Nephron (organoid): ENCODE results near the gene NEK8.

Experiments
- H3K27ac Mint-ChIP-seq, 3 experiments: 2 replicates each; pipeline ENCODE4 v1.8.0; 2020; ENCODE audit warnings: mixed read lengths in 3 of 3, mild to moderate bottlenecking in 2 of 3, moderate library complexity in 1 of 3
- H3K27me3 Mint-ChIP-seq: 2 replicates; pipeline ENCODE4 v1.8.0; 2021; ENCODE audit warnings: low read depth, mild to moderate bottlenecking, moderate library complexity, mixed read lengths
- H3K36me3 Mint-ChIP-seq: 2 replicates; pipeline ENCODE4 v1.8.0; 2020; ENCODE audit warnings: low read depth, mixed read lengths
- H3K4me1 Mint-ChIP-seq: 2 replicates; pipeline ENCODE4 v1.8.0; 2020; ENCODE audit warnings: mixed read lengths
- H3K4me3 Mint-ChIP-seq, 3 experiments: 2 replicates each; pipeline ENCODE4 v1.8.0; 2020; ENCODE audit warnings: mild to moderate bottlenecking in 3 of 3, mixed read lengths in 3 of 3, moderate library complexity in 2 of 3
- H3K9me3 Mint-ChIP-seq: 2 replicates; pipeline ENCODE4 v1.8.0; 2020; ENCODE audit warnings: mixed read lengths
- TF ChIP-seq, protein P1 (sequence below), 3 experiments: fragments of 200-600 bp; sonication (generic); IDR thresholded peaks; one replicate each; pipeline ENCODE4 v1.5.0; 2021; ENCODE audit warnings: antibody characterized with exemption in 3 of 3; ENCODE audit not compliant: unreplicated experiment in 3 of 3

NEK8 gene

DNA sequence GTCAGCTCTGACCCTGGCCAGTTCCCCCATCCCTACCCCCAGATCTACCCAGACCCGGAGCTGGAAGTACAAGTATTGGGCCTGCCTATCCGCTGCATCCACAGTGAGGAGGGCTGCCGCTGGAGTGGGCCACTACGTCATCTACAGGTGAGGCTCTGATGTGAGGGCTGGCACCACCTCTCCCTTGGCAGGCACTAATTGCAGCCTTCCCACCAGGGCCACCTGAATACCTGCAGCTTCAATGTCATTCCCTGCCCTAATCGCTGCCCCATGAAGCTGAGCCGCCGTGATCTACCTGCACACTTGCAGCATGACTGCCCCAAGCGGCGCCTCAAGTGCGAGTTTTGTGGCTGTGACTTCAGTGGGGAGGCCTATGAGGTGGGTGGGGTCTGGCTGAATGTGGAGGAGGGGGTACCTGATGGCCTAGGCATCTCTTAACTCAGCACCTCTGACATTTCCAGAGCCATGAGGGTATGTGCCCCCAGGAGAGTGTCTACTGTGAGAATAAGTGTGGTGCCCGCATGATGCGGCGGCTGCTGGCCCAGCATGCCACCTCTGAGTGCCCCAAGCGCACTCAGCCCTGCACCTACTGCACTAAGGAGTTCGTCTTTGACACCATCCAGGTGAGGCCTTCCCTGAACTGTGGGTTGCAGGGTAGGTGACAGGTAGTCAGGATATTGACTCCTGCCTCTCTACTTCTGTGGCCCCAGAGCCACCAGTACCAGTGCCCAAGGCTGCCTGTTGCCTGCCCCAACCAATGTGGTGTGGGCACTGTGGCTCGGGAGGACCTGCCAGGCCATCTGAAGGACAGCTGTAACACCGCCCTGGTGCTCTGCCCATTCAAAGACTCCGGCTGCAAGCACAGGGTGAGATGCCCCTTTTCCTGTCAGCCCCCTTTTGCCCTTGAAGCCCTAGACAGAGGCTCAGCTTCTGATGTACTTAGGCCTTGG, 19.5 kb downstream of the NEK8 start:
- Mint-ChIP-seq H3K27me3 (no peaks in the 10 kb centered on the region), H3K9me3 (no peaks in the 10 kb centered on the region), H3K4me1 (peaks cover 34% of the 10 kb centered on the region), H3K36me3 (peaks cover 40% of the 10 kb centered on the region), H3K4me3 (peak overlapping the region; percentile 21 to 41 (median 32)), H3K27ac (peak overlapping the region; percentile 46 to 95 (median 86))
- TF ChIP-seq, protein P1, sequence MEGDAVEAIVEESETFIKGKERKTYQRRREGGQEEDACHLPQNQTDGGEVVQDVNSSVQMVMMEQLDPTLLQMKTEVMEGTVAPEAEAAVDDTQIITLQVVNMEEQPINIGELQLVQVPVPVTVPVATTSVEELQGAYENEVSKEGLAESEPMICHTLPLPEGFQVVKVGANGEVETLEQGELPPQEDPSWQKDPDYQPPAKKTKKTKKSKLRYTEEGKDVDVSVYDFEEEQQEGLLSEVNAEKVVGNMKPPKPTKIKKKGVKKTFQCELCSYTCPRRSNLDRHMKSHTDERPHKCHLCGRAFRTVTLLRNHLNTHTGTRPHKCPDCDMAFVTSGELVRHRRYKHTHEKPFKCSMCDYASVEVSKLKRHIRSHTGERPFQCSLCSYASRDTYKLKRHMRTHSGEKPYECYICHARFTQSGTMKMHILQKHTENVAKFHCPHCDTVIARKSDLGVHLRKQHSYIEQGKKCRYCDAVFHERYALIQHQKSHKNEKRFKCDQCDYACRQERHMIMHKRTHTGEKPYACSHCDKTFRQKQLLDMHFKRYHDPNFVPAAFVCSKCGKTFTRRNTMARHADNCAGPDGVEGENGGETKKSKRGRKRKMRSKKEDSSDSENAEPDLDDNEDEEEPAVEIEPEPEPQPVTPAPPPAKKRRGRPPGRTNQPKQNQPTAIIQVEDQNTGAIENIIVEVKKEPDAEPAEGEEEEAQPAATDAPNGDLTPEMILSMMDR (IDR thresholded peaks at IDR 0.05; ENCODE audit: unreplicated experiment in 3 of 3): no peak

DNA sequence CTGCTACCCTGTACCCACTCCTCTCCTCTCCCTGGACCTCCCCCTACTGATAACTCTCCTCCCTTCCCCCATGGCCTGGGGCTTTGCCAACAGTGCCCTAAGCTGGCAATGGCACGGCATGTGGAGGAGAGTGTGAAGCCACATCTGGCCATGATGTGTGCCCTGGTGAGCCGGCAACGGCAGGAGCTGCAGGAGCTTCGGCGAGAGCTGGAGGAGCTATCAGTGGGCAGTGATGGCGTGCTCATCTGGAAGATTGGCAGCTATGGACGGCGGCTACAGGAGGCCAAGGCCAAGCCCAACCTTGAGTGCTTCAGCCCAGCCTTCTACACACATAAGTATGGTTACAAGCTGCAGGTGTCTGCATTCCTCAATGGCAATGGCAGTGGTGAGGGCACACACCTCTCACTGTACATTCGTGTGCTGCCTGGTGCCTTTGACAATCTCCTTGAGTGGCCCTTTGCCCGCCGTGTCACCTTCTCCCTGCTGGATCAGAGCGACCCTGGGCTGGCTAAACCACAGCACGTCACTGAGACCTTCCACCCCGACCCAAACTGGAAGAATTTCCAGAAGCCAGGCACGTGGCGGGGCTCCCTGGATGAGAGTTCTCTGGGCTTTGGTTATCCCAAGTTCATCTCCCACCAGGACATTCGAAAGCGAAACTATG, 20.4 kb downstream of the NEK8 start:
- H3K27me3 Mint-ChIP-seq: no peaks in the 10 kb centered on the region
- H3K9me3 Mint-ChIP-seq: no peaks in the 10 kb centered on the region
- TF ChIP-seq, protein P1 (IDR thresholded peaks at IDR 0.05; ENCODE audit: unreplicated experiment in 3 of 3): no peak
- H3K27ac Mint-ChIP-seq: peak overlapping the region; percentile 39 to 95 (median 86)
- peak overlapping the region in 2 of 3 experiments; percentile 10 to 44 for H3K4me3 Mint-ChIP-seq
- H3K36me3 Mint-ChIP-seq: peaks cover 40% of the 10 kb centered on the region
- peaks cover 34% of the 10 kb centered on the region for H3K4me1 Mint-ChIP-seq

DNA sequence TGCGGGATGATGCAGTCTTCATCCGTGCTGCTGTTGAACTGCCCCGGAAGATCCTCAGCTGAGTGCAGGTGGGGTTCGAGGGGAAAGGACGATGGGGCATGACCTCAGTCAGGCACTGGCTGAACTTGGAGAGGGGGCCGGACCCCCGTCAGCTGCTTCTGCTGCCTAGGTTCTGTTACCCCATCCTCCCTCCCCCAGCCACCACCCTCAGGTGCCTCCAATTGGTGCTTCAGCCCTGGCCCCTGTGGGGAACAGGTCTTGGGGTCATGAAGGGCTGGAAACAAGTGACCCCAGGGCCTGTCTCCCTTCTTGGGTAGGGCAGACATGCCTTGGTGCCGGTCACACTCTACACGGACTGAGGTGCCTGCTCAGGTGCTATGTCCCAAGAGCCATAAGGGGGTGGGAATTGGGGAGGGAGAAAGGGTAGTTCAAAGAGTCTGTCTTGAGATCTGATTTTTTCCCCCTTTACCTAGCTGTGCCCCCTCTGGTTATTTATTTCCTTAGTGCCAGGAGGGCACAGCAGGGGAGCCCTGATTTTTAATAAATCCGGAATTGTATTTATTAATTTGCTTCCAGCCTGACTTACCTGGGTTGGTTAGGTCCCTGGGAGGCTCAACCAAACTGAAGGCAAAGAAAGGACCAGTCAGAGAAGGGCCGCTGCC, 21.1 kb downstream of the NEK8 start:
- no peaks in the 10 kb centered on the region for H3K27me3 Mint-ChIP-seq

DNA sequence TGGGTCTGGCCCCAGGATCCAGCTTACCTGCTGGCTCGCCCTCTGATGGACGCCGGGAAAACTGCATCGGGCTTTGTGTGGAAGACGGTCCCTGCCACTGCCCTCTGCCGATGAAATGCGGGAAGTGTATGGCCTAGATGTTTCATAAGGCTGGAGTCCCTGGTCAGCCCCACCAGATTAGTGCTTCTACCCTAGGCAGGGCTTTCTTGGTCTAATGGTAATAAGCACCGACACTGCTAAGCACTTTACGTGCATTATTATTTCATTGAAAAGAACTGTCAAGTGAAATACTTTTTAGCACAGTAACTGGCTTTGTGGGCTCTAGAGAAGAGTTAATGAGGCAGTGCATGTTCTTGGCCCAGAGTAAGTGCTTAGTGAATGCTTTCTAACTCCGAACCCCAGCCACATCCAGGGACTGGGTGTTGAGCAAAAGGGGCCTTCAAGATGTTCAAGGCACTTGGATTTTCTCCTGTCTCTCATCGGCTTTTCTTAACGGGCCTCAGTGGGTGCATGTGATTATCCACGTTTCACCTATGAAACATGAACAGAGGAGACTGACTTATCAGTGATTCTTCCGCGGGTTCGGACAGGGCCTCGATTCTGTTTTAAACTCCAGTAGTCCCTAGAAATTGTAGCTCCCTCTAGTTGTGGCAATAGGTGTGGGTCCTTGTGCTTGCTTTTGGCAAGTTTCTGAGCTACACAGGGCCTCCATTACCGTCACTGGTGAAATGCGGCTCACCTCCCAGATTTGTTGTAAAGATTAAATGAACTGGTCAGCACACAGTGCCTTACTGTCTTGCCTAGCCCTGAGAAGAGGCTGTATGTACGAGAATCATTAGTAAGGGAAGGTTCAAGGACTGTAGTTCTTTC, 21.8 kb downstream of the NEK8 start:
- Mint-ChIP-seq H3K4me3 (peak overlapping the region in 2 of 3 experiments; percentile 51), H3K27ac (peak overlapping the region; percentile 73 to 90 (median 81)), H3K27me3 (no peaks in the 10 kb centered on the region), H3K4me1 (peaks cover 34% of the 10 kb centered on the region), H3K9me3 (no peaks in the 10 kb centered on the region), H3K36me3 (peaks cover 40% of the 10 kb centered on the region)
- TF ChIP-seq, protein P1 (IDR thresholded peaks at IDR 0.05; ENCODE audit: unreplicated experiment in 3 of 3): peak; percentile 99 to 100 (median 100)

More for the DNA sequence above, 21.1 kb downstream of the NEK8 start:
- H3K4me3 Mint-ChIP-seq: peak overlapping the region in 2 of 3 experiments; percentile 51
- peaks cover 40% of the 10 kb centered on the region for H3K36me3 Mint-ChIP-seq
- TF ChIP-seq, protein P1 (IDR thresholded peaks at IDR 0.05; ENCODE audit: unreplicated experiment in 3 of 3): no peak
- peak overlapping the region; percentile 73 to 90 (median 86) for H3K27ac Mint-ChIP-seq
- H3K4me1 Mint-ChIP-seq: peaks cover 34% of the 10 kb centered on the region
- H3K9me3 Mint-ChIP-seq: no peaks in the 10 kb centered on the region
